Activated CD8-positive, alpha-beta T cell treated with anti-CD3 and anti-CD28 coated beads for 36 hours (primary cell): ENCODE data around the gene U2AF2. TPM values are rescaled to one million over a fixed set of nuclear protein-coding genes. Genes with fewer than 3 reads are reported as not detected.

Experiments
- ATAC-seq: fragments of 200-7000 bp; cut with Tn5 transposase; one replicate; pipeline ENCODE4 v1.10.0; 2021; ENCODE audit warnings: mild to moderate bottlenecking, moderate library complexity
- CTCF ChIA-PET: fragments of 350-600 bp; sonication (Branson Sonifier 250); formaldehyde crosslinking; loops from one replicate; lab custom pipeline; 2021; ENCODE audit warnings: antibody characterized with exemption; lab: Charles Lee
- POLR2A ChIA-PET: fragments of 350-600 bp; sonication (Branson Sonifier 250); formaldehyde crosslinking; loops from one replicate; lab custom pipeline; 2021; ENCODE audit warnings: antibody characterized with exemption; lab: Charles Lee
- DNase-seq: peaks from one replicate; pipeline ENCODE4 v3.0.0-alpha.2; 2020
- H3K27ac Mint-ChIP-seq: one replicate; pipeline ENCODE4 v1.8.0; 2021; ENCODE audit warnings: mild to moderate bottlenecking, mixed read lengths
- H3K27me3 Mint-ChIP-seq: one replicate; pipeline ENCODE4 v1.8.0; 2021; ENCODE audit warnings: mixed read lengths
- H3K36me3 Mint-ChIP-seq: one replicate; pipeline ENCODE4 v1.8.0; 2021; ENCODE audit warnings: low read depth, mixed read lengths
- H3K4me1 Mint-ChIP-seq: one replicate; pipeline ENCODE4 v1.8.0; 2021; ENCODE audit warnings: low read depth, mixed read lengths
- H3K4me3 Mint-ChIP-seq: one replicate; pipeline ENCODE4 v1.8.0; 2021; ENCODE audit warnings: mild to moderate bottlenecking, moderate library complexity, mixed read lengths
- H3K9me3 Mint-ChIP-seq: one replicate; pipeline ENCODE4 v1.8.0; 2021; ENCODE audit warnings: mixed read lengths
- CTCF ChIP-seq: fragments of 200-600 bp; IDR thresholded peaks from one replicate; pipeline ENCODE4 v1.8.0; 2022; ENCODE audit warnings: antibody characterized with exemption, mild to moderate bottlenecking
- intact Hi-C: fragments of 100-400 bp; cut with micrococcal nuclease; formaldehyde crosslinking; loops from one replicate; pipeline ENCODE4 v1.10.0; 2022
- total RNA-seq, 2 experiments: library from RNA; stranded (reverse); gene quantifications; one replicate each; pipeline ENCODE4 v1.2.3, GENCODE V29; 2021

U2AF2 gene
- total RNA-seq, 2 experiments from 2014 or later = 304 to 306 TPM

GRCh38 chr19:55656552-55656951, 1.7 kb downstream of the U2AF2 start:
- Mint-ChIP-seq H3K4me3 (peak overlapping the region; percentile 98), H3K4me1 (peaks cover 32% of the 10 kb centered on the region), H3K9me3 (no peaks in the 10 kb centered on the region), H3K36me3 (peaks cover 51% of the 10 kb centered on the region), H3K27me3 (no peaks in the 10 kb centered on the region), H3K27ac (peak overlapping the region; percentile 99)
- CTCF ChIA-PET = interaction anchor here (0.8 to 1.8 kb wide), 7 partner anchors 11 to 153 kb away, joined by 3 to 8 read pairs (median 4); partner anchors contain the start of gene ZNF865
- DNase-seq (no peak), ATAC-seq (no peak)
- no peak for TF ChIP-seq CTCF
- POLR2A ChIA-PET = interaction anchor here (0.7 to 3.5 kb wide), 6 partner anchors 12 to 424 kb away, joined by 3 to 57 read pairs (median 5); no protein-coding TSS in a partner anchor
- intact Hi-C loops = loop anchor here (10.0 kb wide), 1 partner anchor 402 kb away; the partner anchor contains the start of gene PPP6R1

- CTCF ChIA-PET = interaction anchor here (0.8 to 1.8 kb wide), 7 partner anchors 10 to 153 kb away, joined by 3 to 8 read pairs (median 4); partner anchors contain the start of gene ZNF865
- peak; percentile 46 for DNase-seq
- no peak for TF ChIP-seq CTCF
- intact Hi-C loops = loop anchor here (10.0 kb wide), 1 partner anchor 402 kb away; the partner anchor contains the start of gene PPP6R1
- ATAC-seq = no peak
- POLR2A ChIA-PET = interaction anchor here (0.7 to 3.5 kb wide), 7 partner anchors 10 to 424 kb away, joined by 3 to 57 read pairs (median 6); partner anchors contain the start of gene CCDC106
- H3K9me3 Mint-ChIP-seq = no peaks in the 10 kb centered on the region
- no peaks in the 10 kb centered on the region for H3K27me3 Mint-ChIP-seq
- peak overlapping the region; percentile 98 for H3K4me3 Mint-ChIP-seq
- H3K36me3 Mint-ChIP-seq = peaks cover 53% of the 10 kb centered on the region
- H3K4me1 Mint-ChIP-seq = peaks cover 32% of the 10 kb centered on the region
- peak overlapping the region; percentile 99 for H3K27ac Mint-ChIP-seq
Measured at GRCh38 chr19:55656988-55657747, 2.3 kb downstream of the U2AF2 start.

GRCh38 chr19:55658846-55659459, 4.1 kb downstream of the U2AF2 start:
- intact Hi-C loops = loop anchor here (10.0 kb wide), 1 partner anchor 404 kb away; the partner anchor contains the start of gene PPP6R1
- TF ChIP-seq CTCF = no peak
- POLR2A ChIA-PET = interaction anchor here (3.5 kb wide), 1 partner anchor 10 kb away, joined by 57 read pairs; no protein-coding TSS in a partner anchor
- peak overlapping the region; percentile 79 for H3K27ac Mint-ChIP-seq
- H3K36me3 Mint-ChIP-seq = peaks cover 64% of the 10 kb centered on the region
- H3K27me3 Mint-ChIP-seq = no peaks in the 10 kb centered on the region
- peak overlapping the region; percentile 98 for H3K4me3 Mint-ChIP-seq
- ATAC-seq (no peak), DNase-seq (no peak)
- H3K9me3 Mint-ChIP-seq = no peaks in the 10 kb centered on the region
- peaks cover 38% of the 10 kb centered on the region for H3K4me1 Mint-ChIP-seq
- CTCF ChIA-PET = interaction anchor here (1.3 kb wide), 1 partner anchor 12 kb away, joined by 4 read pairs; no protein-coding TSS in a partner anchor

GRCh38 chr19:55659822-55660221, 5.0 kb downstream of the U2AF2 start:
- Mint-ChIP-seq H3K27me3 (no peaks in the 10 kb centered on the region), H3K36me3 (peaks cover 70% of the 10 kb centered on the region), H3K9me3 (no peaks in the 10 kb centered on the region), H3K4me3 (peak overlapping the region; percentile 35), H3K27ac (peak overlapping the region; percentile 79), H3K4me1 (peaks cover 38% of the 10 kb centered on the region)
- ATAC-seq (no peak), DNase-seq (no peak)
- ChIA-PET POLR2A (interaction anchor here (0.7 to 1.2 kb wide), 3 partner anchors 8 to 13 kb away, joined by 3 read pairs; no protein-coding TSS in a partner anchor), CTCF (no interaction called here)
- no peak for TF ChIP-seq CTCF
- intact Hi-C loops = loop anchor here (10.0 kb wide), 1 partner anchor 405 kb away; the partner anchor contains the start of gene PPP6R1
